Measurements from ENCODE around the gene RHBDF2. TPM values are rescaled to one million over a fixed set of nuclear protein-coding genes. Genes with fewer than 3 reads are reported as not detected.
"Not testable (repeated sequence)": the region's sequence is repeated elsewhere in the genome, so short reads cannot be mapped to it uniquely, and the experiment has no call there.

The RHBDF2 gene
- total and polyA plus RNA-seq, 9 donors = 3.5 to 7.0 (median 5.4) TPM

DNA sequence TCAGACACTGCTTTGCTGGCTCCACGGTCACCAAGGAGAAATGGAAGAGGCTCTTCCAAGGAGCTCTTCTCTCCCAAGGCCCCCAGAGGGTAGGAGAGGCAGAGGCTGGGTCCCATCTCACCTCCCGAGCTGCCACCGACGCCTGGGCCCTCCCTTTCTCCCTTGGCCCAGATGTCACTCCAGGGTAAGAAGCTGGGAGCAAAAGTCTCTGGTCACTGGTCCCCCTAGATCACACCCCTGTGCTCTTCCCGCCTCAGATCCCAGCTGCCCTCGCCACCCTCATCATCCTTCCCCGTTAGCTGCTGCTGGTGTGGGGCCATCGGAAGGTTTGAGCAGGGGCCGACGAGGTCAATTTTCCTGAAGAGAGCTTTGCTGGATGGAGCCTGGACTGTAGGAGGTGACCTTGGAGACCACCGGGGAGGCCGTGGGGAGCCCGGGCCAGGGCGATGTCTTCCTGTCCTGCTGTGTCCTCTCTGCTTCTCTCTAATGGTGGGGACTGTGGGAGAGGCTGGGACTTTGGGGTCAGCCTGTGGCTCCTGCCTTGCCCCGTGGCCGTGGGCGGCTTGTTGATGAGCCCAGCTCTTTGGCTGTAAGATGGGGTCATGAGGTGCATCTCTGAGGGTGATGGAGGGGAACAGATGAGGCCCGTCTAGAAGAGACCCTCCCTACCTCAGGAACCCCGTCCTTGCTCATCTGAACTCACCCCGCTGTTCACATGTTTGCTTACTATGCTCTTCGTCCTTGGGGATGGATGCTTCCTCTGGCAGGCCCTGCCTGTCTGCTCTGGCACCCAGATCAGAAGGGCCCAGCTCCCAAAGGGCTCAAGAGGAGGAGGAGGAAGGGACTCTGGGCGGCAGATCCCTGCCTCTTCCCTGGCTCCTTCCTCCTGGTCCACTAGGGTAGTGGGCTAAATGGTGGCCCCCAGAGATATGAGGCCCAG, 11.4 kb upstream of the RHBDF2 start:
- Histone ChIP-seq H3K4me1 (ENCODE audit: control insufficient read depth, insufficient read depth, low read length) (peaks cover 18% of the 10 kb centered on the region), H3K27me3 (ENCODE audit: control insufficient read depth, insufficient read depth, low read length) (peaks cover 4% of the 10 kb centered on the region), H3K36me3 (ENCODE audit: control insufficient read depth, insufficient read depth, low read length) (no peaks in the 10 kb centered on the region), H3K4me3 (ENCODE audit: low read length) (no peak overlapping the region), H3K9me3 (replicated peaks; ENCODE audit: control insufficient read depth, low read depth, low read length) (no peaks in the 10 kb centered on the region), H3K27ac (ENCODE audit: low read length) (no peak overlapping the region)
- 71% methylated on average over 7 of the region's 22 CpGs for WGBS (ENCODE audit: insufficient coverage)
- DNase-seq = no peak

DNA sequence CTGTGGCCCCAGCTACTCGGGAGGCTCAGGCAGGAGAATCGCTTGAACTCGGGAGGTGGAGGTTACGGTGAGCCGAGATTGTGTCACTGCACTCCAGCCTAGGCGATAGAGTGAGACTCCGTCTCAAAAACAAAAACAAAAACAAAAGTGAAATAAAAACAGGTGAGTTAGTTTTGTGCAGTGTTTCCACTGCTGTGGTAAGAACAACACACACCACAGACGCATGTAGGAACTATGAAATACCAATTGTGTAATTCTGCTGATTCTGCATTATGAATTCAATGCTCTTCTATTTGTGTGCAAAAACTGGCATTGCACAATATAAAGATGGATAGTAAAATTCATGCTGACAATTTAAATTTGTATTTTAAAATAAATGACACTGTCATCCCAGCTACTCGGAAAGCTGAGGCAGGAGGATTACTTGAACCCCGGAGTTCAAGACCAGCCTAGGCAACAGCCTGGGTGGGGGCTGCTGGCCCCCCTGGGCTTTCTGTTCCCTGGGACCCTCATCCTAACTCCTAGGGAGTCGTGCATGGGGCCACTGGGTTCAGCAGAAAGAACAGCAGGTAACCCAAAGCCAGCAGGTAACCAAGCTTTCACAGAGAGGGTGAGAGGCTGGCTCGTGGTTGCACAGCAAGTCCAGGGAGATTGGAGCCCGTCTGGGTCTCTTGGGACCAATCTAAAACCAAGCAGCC, 10.6 kb upstream of the RHBDF2 start:
- no peak for DNase-seq
- no peaks in the 10 kb centered on the region for H3K9me3 ChIP-seq (replicated peaks; ENCODE audit: control insufficient read depth, low read depth, low read length)
- peaks cover 21% of the 10 kb centered on the region for H3K4me1 ChIP-seq (ENCODE audit: control insufficient read depth, insufficient read depth, low read length)
- H3K4me3 ChIP-seq (ENCODE audit: low read length) = no peak overlapping the region
- no peak overlapping the region for H3K27ac ChIP-seq (ENCODE audit: low read length)
- WGBS (ENCODE audit: insufficient coverage) = 90% methylated on average over 8 of the region's 13 CpGs
- no peaks in the 10 kb centered on the region for H3K36me3 ChIP-seq (ENCODE audit: control insufficient read depth, insufficient read depth, low read length)
- peaks cover 5% of the 10 kb centered on the region for H3K27me3 ChIP-seq (ENCODE audit: control insufficient read depth, insufficient read depth, low read length)

DNA sequence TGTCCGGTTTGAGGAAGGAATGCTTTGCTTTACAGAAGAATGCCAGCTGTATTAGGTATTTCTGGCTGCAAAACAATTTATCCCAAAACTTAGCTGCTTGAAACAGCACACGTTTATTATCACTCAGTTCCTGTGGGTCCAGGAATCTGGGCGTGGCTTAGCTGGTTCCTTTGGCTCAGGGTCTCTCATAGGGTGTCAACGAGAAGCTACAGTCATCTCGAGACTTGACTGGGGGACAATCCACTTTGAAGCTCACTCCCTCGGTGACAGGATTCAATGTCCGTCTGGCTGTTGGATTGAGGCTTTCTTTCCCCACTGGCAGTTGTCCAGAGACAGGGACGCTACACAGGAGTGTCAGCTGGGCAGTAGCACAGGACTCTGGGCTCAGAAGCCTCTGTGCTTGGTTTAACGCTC, 9.6 kb upstream of the RHBDF2 start:
- WGBS (ENCODE audit: insufficient coverage) = 26% methylated on average over 3 of the region's 9 CpGs
- no peak for DNase-seq
- peaks cover 27% of the 10 kb centered on the region for H3K4me1 ChIP-seq (ENCODE audit: control insufficient read depth, insufficient read depth, low read length)

DNA sequence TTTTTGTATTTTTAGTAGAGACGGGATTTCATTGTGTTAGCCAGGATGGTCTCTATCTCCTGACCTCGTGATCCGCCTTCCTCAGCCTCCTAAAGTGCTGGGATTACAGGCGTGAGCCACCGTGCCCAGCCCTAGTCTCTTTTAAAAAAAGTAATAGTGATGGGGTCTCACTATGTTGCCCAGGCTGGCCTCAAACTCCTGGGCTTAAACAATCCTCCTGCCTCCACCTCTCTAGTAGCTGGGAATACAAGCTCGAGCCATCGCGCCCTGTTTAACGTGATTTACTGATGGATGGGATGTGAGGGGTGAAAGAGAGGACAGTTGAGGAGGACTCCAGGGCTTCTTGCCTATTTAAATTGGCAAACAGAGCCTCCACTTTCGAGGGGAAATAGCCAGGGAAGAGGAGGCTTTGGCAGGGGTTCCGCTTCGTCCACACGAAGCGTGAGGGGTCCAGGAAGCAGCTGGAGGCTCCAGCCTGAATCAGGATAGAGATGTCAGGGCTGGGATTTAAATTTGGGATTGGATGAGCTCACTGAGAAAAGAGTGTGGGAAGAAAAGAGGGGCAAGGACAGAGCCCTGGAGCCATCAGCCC, 7.3 kb upstream of the RHBDF2 start:
- H3K36me3 ChIP-seq (ENCODE audit: control insufficient read depth, insufficient read depth, low read length); H3K4me3 ChIP-seq (ENCODE audit: low read length); H3K9me3 ChIP-seq (replicated peaks; ENCODE audit: control insufficient read depth, low read depth, low read length); H3K27ac ChIP-seq (ENCODE audit: low read length); H3K27me3 ChIP-seq (ENCODE audit: control insufficient read depth, insufficient read depth, low read length): not testable (repeated sequence)
- WGBS (ENCODE audit: insufficient coverage) = 15% methylated on average over 9 of the region's 14 CpGs
- DNase-seq = peak; percentile 76
- H3K4me1 ChIP-seq (ENCODE audit: control insufficient read depth, insufficient read depth, low read length) = peaks cover 18% of the 10 kb centered on the region

More for the DNA sequence above, 9.6 kb upstream of the RHBDF2 start:
- Histone ChIP-seq H3K9me3 (replicated peaks; ENCODE audit: control insufficient read depth, low read depth, low read length) (no peaks in the 10 kb centered on the region), H3K36me3 (ENCODE audit: control insufficient read depth, insufficient read depth, low read length) (no peaks in the 10 kb centered on the region), H3K4me3 (ENCODE audit: low read length) (no peak overlapping the region), H3K27me3 (ENCODE audit: control insufficient read depth, insufficient read depth, low read length) (peaks cover 8% of the 10 kb centered on the region), H3K27ac (ENCODE audit: low read length) (no peak overlapping the region)

DNA sequence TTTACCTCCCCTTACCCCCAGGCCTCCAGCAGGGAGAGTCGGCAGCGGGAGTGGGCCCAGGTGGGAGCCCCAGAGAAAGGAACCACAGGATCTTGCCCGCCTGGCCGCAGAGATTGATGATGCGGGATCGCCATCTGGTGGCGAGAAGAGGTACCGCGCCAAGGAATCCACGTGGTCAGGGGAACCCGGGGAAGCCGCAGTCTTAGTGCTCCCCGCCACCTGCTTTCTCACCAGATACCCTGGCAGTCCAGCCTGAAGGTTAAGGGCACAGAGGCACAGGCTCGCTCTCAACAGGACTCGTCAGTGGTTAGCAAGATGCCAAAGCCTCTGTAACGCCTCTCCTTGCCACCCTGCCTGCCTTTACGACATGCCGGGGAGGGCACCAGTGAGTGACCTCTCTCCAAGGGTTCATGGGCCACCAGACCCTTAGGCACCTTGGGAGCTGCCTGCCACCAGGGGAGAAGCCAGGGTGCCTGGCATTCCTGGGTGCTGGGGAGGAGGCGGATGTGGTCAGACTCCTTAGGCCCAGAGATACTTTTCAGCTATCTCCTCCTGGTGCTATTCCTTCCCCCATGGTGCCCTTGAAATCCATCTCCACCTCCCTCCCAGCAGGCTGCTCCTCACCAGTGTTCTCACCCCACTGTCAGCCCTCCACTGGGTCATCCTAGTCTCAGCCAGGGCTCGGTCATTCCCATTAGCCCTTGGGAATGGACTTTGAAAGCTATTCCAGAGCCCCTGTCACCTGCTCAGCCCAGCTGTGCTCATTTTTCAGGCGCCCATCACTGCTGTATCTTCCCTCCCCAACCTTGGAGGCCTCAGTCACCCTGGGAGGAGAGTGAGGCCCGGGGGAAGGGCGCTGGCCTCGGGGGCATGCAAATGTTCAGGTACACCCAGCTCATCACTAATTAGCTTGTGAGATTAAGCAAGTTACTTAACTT, 5.5 kb upstream of the RHBDF2 start:
- Histone ChIP-seq H3K27me3 (ENCODE audit: control insufficient read depth, insufficient read depth, low read length) (peaks cover 14% of the 10 kb centered on the region), H3K36me3 (ENCODE audit: control insufficient read depth, insufficient read depth, low read length) (no peaks in the 10 kb centered on the region), H3K9me3 (replicated peaks; ENCODE audit: control insufficient read depth, low read depth, low read length) (no peaks in the 10 kb centered on the region), H3K27ac (ENCODE audit: low read length) (no peak overlapping the region), H3K4me1 (ENCODE audit: control insufficient read depth, insufficient read depth, low read length) (peaks cover 26% of the 10 kb centered on the region), H3K4me3 (ENCODE audit: low read length) (no peak overlapping the region)
- WGBS (ENCODE audit: insufficient coverage) = 24% methylated on average over 21 of the region's 24 CpGs
- DNase-seq = peak; percentile 81

DNA sequence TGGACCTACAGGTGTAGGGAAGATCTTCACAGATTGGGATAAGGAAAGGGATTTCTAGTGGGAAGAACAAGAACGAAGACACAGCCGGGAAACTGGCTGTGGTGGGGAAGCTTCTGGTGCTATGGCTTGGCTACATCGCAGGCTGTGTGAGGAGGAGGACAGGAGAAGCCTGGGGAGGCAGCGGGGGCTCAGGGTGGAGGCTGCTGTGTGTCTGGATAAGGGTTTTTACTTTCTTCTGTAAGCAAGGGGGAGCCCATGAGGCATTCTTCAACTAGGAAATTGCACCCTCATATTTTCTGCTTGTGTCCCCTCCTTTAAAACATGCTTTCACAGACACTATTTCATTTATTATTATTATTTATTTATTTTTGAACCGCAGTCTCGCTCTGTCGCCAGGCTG, 2.9 kb upstream of the RHBDF2 start:
- Histone ChIP-seq H3K4me1 (ENCODE audit: control insufficient read depth, insufficient read depth, low read length) (peaks cover 27% of the 10 kb centered on the region), H3K4me3 (ENCODE audit: low read length) (no peak overlapping the region), H3K9me3 (replicated peaks; ENCODE audit: control insufficient read depth, low read depth, low read length) (no peaks in the 10 kb centered on the region), H3K36me3 (ENCODE audit: control insufficient read depth, insufficient read depth, low read length) (no peaks in the 10 kb centered on the region), H3K27me3 (ENCODE audit: control insufficient read depth, insufficient read depth, low read length) (peaks cover 18% of the 10 kb centered on the region), H3K27ac (ENCODE audit: low read length) (no peak overlapping the region)
- no peak for DNase-seq
- WGBS (ENCODE audit: insufficient coverage) = 64% methylated on average over 5 of the region's 7 CpGs

DNA sequence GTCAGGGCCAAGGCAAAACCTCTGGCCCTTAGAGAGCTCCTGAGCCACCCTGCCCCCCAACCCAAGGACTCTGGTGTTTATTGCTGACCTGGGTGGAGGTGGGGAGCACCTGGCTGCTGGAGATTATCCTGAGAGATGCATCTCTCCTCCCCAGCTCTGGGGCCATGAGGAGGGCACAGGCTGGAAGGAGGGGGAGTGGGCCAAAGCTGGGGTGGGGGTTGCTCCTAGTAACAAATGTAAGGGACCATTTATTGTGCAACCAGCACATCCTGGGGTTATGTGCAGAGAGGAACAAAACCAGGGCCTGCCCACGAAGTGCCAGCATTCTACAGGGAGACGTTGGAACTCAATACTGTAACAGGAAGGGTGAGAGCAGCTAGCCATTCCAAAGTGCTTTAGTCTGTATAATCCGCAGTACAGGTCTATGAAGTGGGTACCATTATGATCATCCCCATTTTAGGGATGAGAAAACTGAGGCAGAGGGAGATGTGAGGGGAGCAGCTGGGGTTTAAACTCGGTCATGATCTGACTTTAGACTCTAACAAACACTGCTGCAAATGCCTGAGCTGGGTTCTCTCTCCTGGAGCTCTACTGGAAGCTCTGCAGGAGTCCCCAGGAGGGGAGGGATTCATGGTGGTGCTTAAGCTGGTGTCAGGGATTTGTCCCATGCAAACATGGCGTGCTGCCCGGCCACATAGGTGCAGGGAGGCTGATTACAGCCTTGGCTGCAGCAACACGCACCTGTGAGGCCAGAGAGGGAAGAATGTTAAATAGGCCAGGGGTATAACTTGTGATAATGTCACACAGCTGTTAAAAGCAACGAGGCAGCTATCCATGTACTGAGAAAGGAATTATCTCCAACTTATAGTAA, 1.4 kb upstream of the RHBDF2 start:
- no peak for DNase-seq
- no peak overlapping the region for H3K27ac ChIP-seq (ENCODE audit: low read length)
- no peaks in the 10 kb centered on the region for H3K36me3 ChIP-seq (ENCODE audit: control insufficient read depth, insufficient read depth, low read length)
- H3K9me3 ChIP-seq (replicated peaks; ENCODE audit: control insufficient read depth, low read depth, low read length) = no peaks in the 10 kb centered on the region
- H3K27me3 ChIP-seq (ENCODE audit: control insufficient read depth, insufficient read depth, low read length) = peaks cover 14% of the 10 kb centered on the region
- peaks cover 42% of the 10 kb centered on the region for H3K4me1 ChIP-seq (ENCODE audit: control insufficient read depth, insufficient read depth, low read length)
- WGBS (ENCODE audit: insufficient coverage) = 58% methylated on average over 6 of the region's 8 CpGs
- H3K4me3 ChIP-seq (ENCODE audit: low read length) = no peak overlapping the region

DNA sequence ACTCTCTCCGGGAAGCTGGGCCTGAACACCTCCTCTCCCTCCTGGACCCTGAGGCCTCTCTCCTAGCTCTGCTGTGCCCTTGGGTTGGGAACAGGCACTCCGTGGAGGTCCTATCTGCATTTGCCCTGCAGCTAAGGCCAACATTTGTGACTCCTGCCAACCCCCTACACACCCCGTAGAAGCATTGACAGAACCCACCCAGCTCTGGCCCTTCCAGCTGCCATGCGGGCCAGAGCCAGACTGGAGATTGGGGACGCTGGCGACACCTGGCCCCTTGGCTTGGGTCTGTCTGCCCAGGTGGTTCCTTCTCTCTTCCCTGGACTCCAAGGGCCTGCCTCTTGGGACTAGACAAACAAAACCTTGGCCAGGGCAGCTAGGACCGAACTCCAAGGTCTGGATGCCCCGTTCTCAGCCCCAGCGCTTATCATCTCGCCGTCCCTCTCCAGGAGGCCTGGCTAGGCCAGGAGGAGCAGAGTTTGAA, 644 bp upstream of the RHBDF2 start:
- 73% methylated on average over 5 of the region's 11 CpGs for WGBS (ENCODE audit: insufficient coverage)
- no peaks in the 10 kb centered on the region for H3K9me3 ChIP-seq (replicated peaks; ENCODE audit: control insufficient read depth, low read depth, low read length)
- H3K4me3 ChIP-seq (ENCODE audit: low read length) = no peak overlapping the region
- H3K27me3 ChIP-seq (ENCODE audit: control insufficient read depth, insufficient read depth, low read length) = peaks cover 14% of the 10 kb centered on the region
- peaks cover 41% of the 10 kb centered on the region for H3K4me1 ChIP-seq (ENCODE audit: control insufficient read depth, insufficient read depth, low read length)
- DNase-seq = no peak
- peak overlapping the region; percentile 42 for H3K27ac ChIP-seq (ENCODE audit: low read length)
- no peaks in the 10 kb centered on the region for H3K36me3 ChIP-seq (ENCODE audit: control insufficient read depth, insufficient read depth, low read length)

DNA sequence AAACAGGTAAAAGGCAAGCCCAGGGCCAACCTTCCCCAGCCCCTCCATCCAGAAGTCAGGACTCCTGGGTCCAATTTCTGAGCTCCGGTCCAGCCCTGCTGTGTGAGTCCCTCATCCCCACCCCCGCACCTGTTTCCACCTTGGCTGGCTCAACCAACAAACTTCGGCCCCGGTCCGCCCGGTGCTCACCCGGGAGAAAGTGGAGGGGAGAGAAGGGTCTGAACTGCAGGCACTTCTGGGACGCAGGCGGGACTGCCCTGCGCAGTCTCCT, 541 bp downstream of the RHBDF2 start:
- Histone ChIP-seq H3K27ac (ENCODE audit: low read length) (no peak overlapping the region), H3K27me3 (ENCODE audit: control insufficient read depth, insufficient read depth, low read length) (peaks cover 10% of the 10 kb centered on the region), H3K4me1 (ENCODE audit: control insufficient read depth, insufficient read depth, low read length) (peaks cover 36% of the 10 kb centered on the region), H3K9me3 (replicated peaks; ENCODE audit: control insufficient read depth, low read depth, low read length) (no peaks in the 10 kb centered on the region), H3K36me3 (ENCODE audit: control insufficient read depth, insufficient read depth, low read length) (no peaks in the 10 kb centered on the region), H3K4me3 (ENCODE audit: low read length) (peak overlapping the region; percentile 44)
- WGBS (ENCODE audit: insufficient coverage) = 3% methylated on average over 3 of the region's 10 CpGs
- DNase-seq = no peak

Data from muscle of leg (tissue), 11 donors.